CD14-positive monocyte (primary cell): Measurements from ENCODE around the gene SOWAHB. TPM values are rescaled to one million over a fixed set of nuclear protein-coding genes. Genes with fewer than 3 reads are reported as not detected.

ENCODE experiments used
- DNase-seq, 3 donors: peaks; one replicate each; pipeline ENCODE4 v3.0.0-alpha.2; 2011 to 2022
- H2AFZ ChIP-seq: 2 replicates; pipeline ENCODE4 v1.6.0; 2012; ENCODE audit warnings: mild to moderate bottlenecking, low read depth, low read length, inconsistent platforms; ENCODE audit not compliant: insufficient read depth, poor library complexity, severe bottlenecking
- H3K27ac ChIP-seq, 2 donors: 1 replicate in 1 of 2; 2 replicates in 1 of 2; pipeline ENCODE4 v1.5.1; 2012 to 2013; ENCODE audit warnings: low read length in 2 of 2, control low read depth in 1 of 2, inconsistent platforms in 1 of 2, low read depth in 1 of 2, mild to moderate bottlenecking in 1 of 2
- H3K27me3 ChIP-seq, 2 donors: one replicate each; pipeline versions ENCODE4 v1.6.0 to v1.6.1; 2011 to 2013; ENCODE audit warnings: low read length in 2 of 2; ENCODE audit not compliant: control insufficient read depth in 2 of 2, insufficient read depth in 2 of 2
- H3K36me3 ChIP-seq, 2 donors: replicated peaks in 1 of 2; 1 replicate in 1 of 2; 2 replicates in 1 of 2; pipeline versions ENCODE4 v1.5.1 to v1.6.1; 2012 to 2013; ENCODE audit warnings: low read length in 2 of 2, control low read depth in 1 of 2, inconsistent platforms in 1 of 2, mild to moderate bottlenecking in 1 of 2; ENCODE audit not compliant: insufficient read depth in 2 of 2, control insufficient read depth in 1 of 2
- H3K4me1 ChIP-seq, 2 donors: 1 replicate in 1 of 2; 2 replicates in 1 of 2; pipeline versions ENCODE4 v1.5.1 to v1.6.1; 2012 to 2013; ENCODE audit warnings: low read length in 2 of 2, control low read depth in 1 of 2, inconsistent platforms in 1 of 2, mild to moderate bottlenecking in 1 of 2, moderate library complexity in 1 of 2; ENCODE audit not compliant: insufficient read depth in 2 of 2, control insufficient read depth in 1 of 2
- H3K4me2 ChIP-seq: replicated peaks from 2 replicates; pipeline ENCODE3; 2012; ENCODE audit warnings: low read length, moderate library complexity, mild to moderate bottlenecking; ENCODE audit not compliant: poor library complexity, severe bottlenecking; ENCODE audit errors: extremely low read depth
- H3K4me3 ChIP-seq, 3 experiments: fragments of 200-600 bp in 1 of 3; sonication (generic) in 1 of 3; replicated peaks in 1 of 3; 1 replicate in 2 of 3; 2 replicates in 1 of 3; pipeline ENCODE4 v1.5.1; 2011 to 2013; ENCODE audit warnings: low read length in 3 of 3, mild to moderate bottlenecking in 3 of 3, control low read depth in 2 of 3, low read depth in 2 of 3, inconsistent platforms in 1 of 3, moderate library complexity in 1 of 3
- H3K79me2 ChIP-seq: 2 replicates; pipeline ENCODE4 v1.6.0; 2012; ENCODE audit warnings: mild to moderate bottlenecking, control low read depth, inconsistent platforms, low read length, moderate library complexity; ENCODE audit not compliant: insufficient read depth
- H3K9ac ChIP-seq: 2 replicates; pipeline ENCODE4 v1.6.0; 2017; ENCODE audit warnings: low read length, mild to moderate bottlenecking; ENCODE audit not compliant: insufficient read depth, poor library complexity, severe bottlenecking
- H3K9me3 ChIP-seq, 2 donors: replicated peaks in 1 of 2; 1 replicate in 1 of 2; 2 replicates in 1 of 2; pipeline versions ENCODE4 v1.5.1 to v1.6.1; 2012 to 2013; ENCODE audit warnings: low read length in 2 of 2, control low read depth in 1 of 2; ENCODE audit not compliant: control insufficient read depth in 1 of 2, insufficient read depth in 1 of 2
- H4K20me1 ChIP-seq: 2 replicates; pipeline ENCODE4 v1.6.0; 2012; ENCODE audit warnings: mild to moderate bottlenecking, low read length, control low read depth, moderate library complexity; ENCODE audit not compliant: insufficient read depth
- H3K27ac Mint-ChIP-seq, 7 donors: one replicate each; pipeline ENCODE4 v1.8.0; 2020; ENCODE audit warnings: mild to moderate bottlenecking in 7 of 7, mixed read lengths in 7 of 7, moderate library complexity in 6 of 7, inconsistent platforms in 2 of 7
- H3K27me3 Mint-ChIP-seq, 3 donors: one replicate each; pipeline ENCODE4 v1.8.0; 2021 to 2022; ENCODE audit warnings: low read depth in 3 of 3, mild to moderate bottlenecking in 3 of 3, mixed read lengths in 3 of 3, moderate library complexity in 3 of 3, inconsistent platforms in 1 of 3
- H3K36me3 Mint-ChIP-seq, 2 donors: one replicate each; pipeline ENCODE4 v1.8.0; 2020; ENCODE audit warnings: mixed read lengths in 2 of 2, inconsistent platforms in 1 of 2, mild to moderate bottlenecking in 1 of 2
- H3K4me1 Mint-ChIP-seq: one replicate; pipeline ENCODE4 v1.8.0; 2020; ENCODE audit warnings: mild to moderate bottlenecking, mixed read lengths
- H3K4me3 Mint-ChIP-seq, 2 donors: one replicate each; pipeline ENCODE4 v1.8.0; 2020; ENCODE audit warnings: mild to moderate bottlenecking in 2 of 2, mixed read lengths in 2 of 2, moderate library complexity in 1 of 2
- H3K9me3 Mint-ChIP-seq, 7 donors: one replicate each; pipeline ENCODE4 v1.8.0; 2020 to 2022; ENCODE audit warnings: mixed read lengths in 7 of 7, mild to moderate bottlenecking in 6 of 7, moderate library complexity in 6 of 7, inconsistent platforms in 2 of 7
- WGBS: methylation state at CpG from one replicate; pipeline ENCODE4 v1.1.5; 2013; ENCODE audit warnings: missing lambda C conversion rate; ENCODE audit not compliant: insufficient coverage; 5-methylcytosine and 5-hydroxymethylcytosine counted together
- intact Hi-C, 2 donors: fragments of 100-400 bp; cut with micrococcal nuclease; formaldehyde crosslinking; loops; one replicate each; pipeline versions ENCODE4 v1.15.0 to v1.15.1; 2023
- polyA plus RNA-seq, 3 donors: library from polyadenylated mRNA; depleted of rRNA in 1 of 3; unstranded in 2 of 3; stranded (reverse) in 1 of 3; fragments of 300-500 nt in 2 of 3; fragments of >200 nt in 1 of 3; fragmentation: Illumina TruSeq in 2 of 3; gene quantifications; 1 replicate in 2 of 3; 2 replicates in 1 of 3; pipeline ENCODE4 v1.2.3, GENCODE V29; 2012 to 2021
- TF ChIP-seq, protein P1 (sequence below): fragments of 200-600 bp; IDR thresholded peaks from one replicate; pipeline ENCODE4 v1.8.0; 2022; ENCODE audit warnings: antibody characterized with exemption, mild to moderate bottlenecking

Gene SOWAHB
- polyA plus RNA-seq, 3 donors, result not detected

- TF ChIP-seq, protein P1, sequence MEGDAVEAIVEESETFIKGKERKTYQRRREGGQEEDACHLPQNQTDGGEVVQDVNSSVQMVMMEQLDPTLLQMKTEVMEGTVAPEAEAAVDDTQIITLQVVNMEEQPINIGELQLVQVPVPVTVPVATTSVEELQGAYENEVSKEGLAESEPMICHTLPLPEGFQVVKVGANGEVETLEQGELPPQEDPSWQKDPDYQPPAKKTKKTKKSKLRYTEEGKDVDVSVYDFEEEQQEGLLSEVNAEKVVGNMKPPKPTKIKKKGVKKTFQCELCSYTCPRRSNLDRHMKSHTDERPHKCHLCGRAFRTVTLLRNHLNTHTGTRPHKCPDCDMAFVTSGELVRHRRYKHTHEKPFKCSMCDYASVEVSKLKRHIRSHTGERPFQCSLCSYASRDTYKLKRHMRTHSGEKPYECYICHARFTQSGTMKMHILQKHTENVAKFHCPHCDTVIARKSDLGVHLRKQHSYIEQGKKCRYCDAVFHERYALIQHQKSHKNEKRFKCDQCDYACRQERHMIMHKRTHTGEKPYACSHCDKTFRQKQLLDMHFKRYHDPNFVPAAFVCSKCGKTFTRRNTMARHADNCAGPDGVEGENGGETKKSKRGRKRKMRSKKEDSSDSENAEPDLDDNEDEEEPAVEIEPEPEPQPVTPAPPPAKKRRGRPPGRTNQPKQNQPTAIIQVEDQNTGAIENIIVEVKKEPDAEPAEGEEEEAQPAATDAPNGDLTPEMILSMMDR, result no peak
- no peaks in the 10 kb centered on the region for H3K36me3 ChIP-seq
- no peaks in the 10 kb centered on the region for H3K27me3 ChIP-seq
- Mint-ChIP-seq H3K9me3 (peaks cover 0 to 3% (median 2%) of the 10 kb centered on the region in 7 donors), H3K36me3 (no peaks in the 10 kb centered on the region), H3K4me3 (no peak overlapping the region), H3K27ac (no peak overlapping the region), H3K4me1 (no peaks in the 10 kb centered on the region), H3K27me3 (peaks cover 0 to 4% (median 0%) of the 10 kb centered on the region in 3 donors)
- no peaks in the 10 kb centered on the region for H4K20me1 ChIP-seq
- no peak overlapping the region for H2AFZ ChIP-seq
- no peak overlapping the region for H3K4me3 ChIP-seq
- no peaks in the 10 kb centered on the region for H3K9me3 ChIP-seq
- H3K4me1 ChIP-seq, result no peaks in the 10 kb centered on the region
- no peak for DNase-seq
- 95% methylated on average over 6 of the region's 8 CpGs for WGBS
- H3K4me2 ChIP-seq, result no peak overlapping the region
- H3K27ac ChIP-seq, result no peak overlapping the region
- intact Hi-C loops, result no loop called here
- no peaks in the 10 kb centered on the region for H3K79me2 ChIP-seq
- H3K9ac ChIP-seq, result no peak overlapping the region
Measured at GRCh38 chr4:76854858-76855257, 43.1 kb downstream of the SOWAHB start.

DNA sequence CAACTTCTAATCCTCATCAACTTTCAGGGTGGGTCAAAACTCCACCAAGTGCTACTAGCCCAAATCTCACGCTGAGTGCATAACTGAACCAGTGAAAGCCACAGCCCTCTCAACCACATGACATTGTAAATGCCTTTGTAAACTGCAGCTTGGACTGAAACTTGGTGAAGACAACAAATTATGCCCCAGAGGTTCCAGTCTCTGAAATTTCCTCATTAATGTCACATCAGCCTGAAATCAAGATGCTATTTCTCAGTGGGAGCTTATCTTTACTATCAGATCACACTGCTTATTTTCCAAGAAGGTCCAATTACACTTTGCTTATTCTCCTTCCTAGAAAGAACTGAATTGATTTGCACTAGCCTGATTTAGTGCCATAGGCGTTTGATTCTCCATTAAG, 46.6 kb downstream of the SOWAHB start:
- Histone ChIP-seq H4K20me1 (no peaks in the 10 kb centered on the region), H2AFZ (no peak overlapping the region), H3K79me2 (no peaks in the 10 kb centered on the region), H3K9ac (no peak overlapping the region), H3K4me2 (no peak overlapping the region), H3K27ac (no peak overlapping the region), H3K4me3 (no peak overlapping the region), H3K36me3 (no peaks in the 10 kb centered on the region), H3K27me3 (no peaks in the 10 kb centered on the region), H3K4me1 (no peaks in the 10 kb centered on the region), H3K9me3 (no peaks in the 10 kb centered on the region)
- Mint-ChIP-seq H3K9me3 (peaks cover 0 to 2% (median 0%) of the 10 kb centered on the region in 7 donors), H3K4me3 (no peak overlapping the region), H3K27ac (no peak overlapping the region), H3K4me1 (no peaks in the 10 kb centered on the region), H3K36me3 (no peaks in the 10 kb centered on the region), H3K27me3 (no peaks in the 10 kb centered on the region)
- intact Hi-C loops, result no loop called here
- no peak for DNase-seq
- TF ChIP-seq, protein P1, result no peak
- WGBS, result 100% methylated on average over 1 of the region's 2 CpGs
